ENCODE results near the gene KRT5.

KRT5 gene

DNA sequence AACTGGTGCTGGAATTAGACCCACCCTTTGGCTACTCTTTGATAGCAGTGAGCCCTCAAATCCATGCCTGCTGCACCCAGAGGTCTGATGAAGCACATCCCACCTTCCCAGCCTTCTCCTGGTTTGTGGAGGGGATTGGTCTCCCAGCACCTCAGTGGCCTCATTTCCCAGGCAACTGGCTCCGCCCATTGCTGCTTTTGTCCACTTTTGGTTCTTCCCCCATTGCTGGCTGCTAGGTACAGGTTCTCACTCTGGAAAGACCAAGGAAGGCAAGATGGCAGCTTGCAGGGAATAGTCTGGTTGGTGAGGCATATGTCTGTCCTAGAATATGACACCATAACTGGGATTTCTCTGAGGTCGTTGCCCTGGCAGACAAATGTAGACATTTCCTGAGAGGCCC lies 10.2 kb upstream of the KRT5 start:
- Histone ChIP-seq H3K9me3 (ENCODE audit: severe bottlenecking) (no peaks in the 10 kb centered on the region), H3K27ac (no peak overlapping the region), H3K27me3 (ENCODE audit: insufficient read depth, low read depth, severe bottlenecking) (peaks cover 95% of the 10 kb centered on the region), H3K4me3 (ENCODE audit: low read depth, low read length) (no peak overlapping the region), H3K36me3 (no peaks in the 10 kb centered on the region)
- TF ChIP-seq, protein P1, sequence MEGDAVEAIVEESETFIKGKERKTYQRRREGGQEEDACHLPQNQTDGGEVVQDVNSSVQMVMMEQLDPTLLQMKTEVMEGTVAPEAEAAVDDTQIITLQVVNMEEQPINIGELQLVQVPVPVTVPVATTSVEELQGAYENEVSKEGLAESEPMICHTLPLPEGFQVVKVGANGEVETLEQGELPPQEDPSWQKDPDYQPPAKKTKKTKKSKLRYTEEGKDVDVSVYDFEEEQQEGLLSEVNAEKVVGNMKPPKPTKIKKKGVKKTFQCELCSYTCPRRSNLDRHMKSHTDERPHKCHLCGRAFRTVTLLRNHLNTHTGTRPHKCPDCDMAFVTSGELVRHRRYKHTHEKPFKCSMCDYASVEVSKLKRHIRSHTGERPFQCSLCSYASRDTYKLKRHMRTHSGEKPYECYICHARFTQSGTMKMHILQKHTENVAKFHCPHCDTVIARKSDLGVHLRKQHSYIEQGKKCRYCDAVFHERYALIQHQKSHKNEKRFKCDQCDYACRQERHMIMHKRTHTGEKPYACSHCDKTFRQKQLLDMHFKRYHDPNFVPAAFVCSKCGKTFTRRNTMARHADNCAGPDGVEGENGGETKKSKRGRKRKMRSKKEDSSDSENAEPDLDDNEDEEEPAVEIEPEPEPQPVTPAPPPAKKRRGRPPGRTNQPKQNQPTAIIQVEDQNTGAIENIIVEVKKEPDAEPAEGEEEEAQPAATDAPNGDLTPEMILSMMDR (IDR thresholded peaks at IDR 0.05; ENCODE audit: low read depth, low read length): no peak
- no peak for DNase-seq

DNA sequence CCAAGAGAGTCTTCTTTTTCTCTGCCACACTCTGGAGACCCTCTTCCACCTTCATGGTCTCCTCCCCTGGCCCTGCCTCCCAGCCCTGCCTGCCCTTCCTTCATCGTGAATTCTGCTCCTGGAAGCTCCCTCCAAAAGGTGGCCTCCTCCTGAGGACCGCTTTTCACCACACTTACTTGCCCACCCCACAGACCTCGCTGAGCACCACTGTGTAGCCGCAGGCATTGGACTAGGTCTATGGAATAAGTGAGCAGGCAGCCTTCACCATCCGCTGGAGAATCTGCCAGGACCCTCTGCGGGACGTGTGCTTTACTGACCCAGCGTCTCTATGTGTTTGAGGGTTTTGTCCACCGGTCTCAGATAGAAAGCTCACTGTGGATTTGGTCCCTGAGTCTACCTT lies 9.7 kb upstream of the KRT5 start:
- TF ChIP-seq, protein P1 (IDR thresholded peaks at IDR 0.05; ENCODE audit: low read depth, low read length): no peak
- H3K27ac ChIP-seq: no peak overlapping the region
- H3K36me3 ChIP-seq: no peaks in the 10 kb centered on the region
- DNase-seq: no peak
- no peak overlapping the region for H3K4me3 ChIP-seq (ENCODE audit: low read depth, low read length)
- no peaks in the 10 kb centered on the region for H3K9me3 ChIP-seq (ENCODE audit: severe bottlenecking)
- peaks cover 95% of the 10 kb centered on the region for H3K27me3 ChIP-seq (ENCODE audit: insufficient read depth, low read depth, severe bottlenecking)

DNA sequence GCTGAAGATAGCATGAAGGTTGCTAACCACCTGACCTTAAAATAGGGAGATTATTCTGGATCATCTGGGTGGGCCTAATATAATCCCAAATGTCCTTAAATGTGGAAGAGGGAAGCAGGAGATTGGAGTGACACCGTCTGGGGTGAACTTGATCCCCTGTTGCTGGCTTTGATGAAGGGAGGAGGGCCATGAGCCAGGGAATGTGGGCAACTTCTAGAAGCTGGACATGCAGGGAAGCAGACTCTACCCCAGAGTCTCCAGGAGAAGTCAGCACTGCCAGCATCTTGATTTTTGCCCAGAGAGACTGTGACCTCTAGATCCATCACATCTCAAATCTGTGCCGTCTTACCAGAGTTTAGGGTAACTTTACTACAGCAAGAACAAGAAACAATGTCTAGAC lies 9.2 kb upstream of the KRT5 start:
- no peak for DNase-seq
- TF ChIP-seq, protein P1 (IDR thresholded peaks at IDR 0.05; ENCODE audit: low read depth, low read length): no peak
- Histone ChIP-seq H3K27ac (no peak overlapping the region), H3K9me3 (ENCODE audit: severe bottlenecking) (no peaks in the 10 kb centered on the region), H3K4me3 (ENCODE audit: low read depth, low read length) (no peak overlapping the region), H3K27me3 (ENCODE audit: insufficient read depth, low read depth, severe bottlenecking) (peaks cover 95% of the 10 kb centered on the region), H3K36me3 (no peaks in the 10 kb centered on the region)

DNA sequence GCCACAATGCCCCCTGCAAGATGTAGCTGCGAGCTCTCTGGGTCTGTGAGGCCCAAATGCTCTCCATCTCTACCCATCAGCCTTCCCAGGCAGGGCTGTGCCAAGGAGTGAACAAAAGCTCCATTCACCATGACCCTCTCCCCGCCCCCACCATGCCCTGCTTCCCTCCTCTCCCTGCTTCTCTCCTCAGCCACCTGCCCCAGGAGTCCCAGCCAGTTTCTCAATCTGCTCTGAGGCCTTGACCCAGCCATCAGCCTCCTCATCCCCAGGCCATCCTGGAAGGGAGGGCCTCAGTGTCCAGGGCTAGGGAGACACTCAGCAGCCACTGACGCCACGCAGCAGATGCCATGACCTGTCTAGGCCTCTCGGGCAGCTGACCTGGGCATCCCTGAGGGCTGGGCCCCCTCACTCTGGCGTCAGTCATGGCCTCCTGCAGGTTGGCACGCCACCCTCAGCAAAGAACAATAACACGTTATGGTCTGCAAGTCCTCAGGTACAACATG lies 8.5 kb upstream of the KRT5 start:
- Histone ChIP-seq H3K27me3 (ENCODE audit: insufficient read depth, low read depth, severe bottlenecking) (peaks cover 97% of the 10 kb centered on the region), H3K36me3 (no peaks in the 10 kb centered on the region), H3K4me3 (ENCODE audit: low read depth, low read length) (no peak overlapping the region), H3K27ac (no peak overlapping the region), H3K9me3 (ENCODE audit: severe bottlenecking) (no peaks in the 10 kb centered on the region)
- TF ChIP-seq, protein P1 (IDR thresholded peaks at IDR 0.05; ENCODE audit: low read depth, low read length): no peak
- no peak for DNase-seq

DNA sequence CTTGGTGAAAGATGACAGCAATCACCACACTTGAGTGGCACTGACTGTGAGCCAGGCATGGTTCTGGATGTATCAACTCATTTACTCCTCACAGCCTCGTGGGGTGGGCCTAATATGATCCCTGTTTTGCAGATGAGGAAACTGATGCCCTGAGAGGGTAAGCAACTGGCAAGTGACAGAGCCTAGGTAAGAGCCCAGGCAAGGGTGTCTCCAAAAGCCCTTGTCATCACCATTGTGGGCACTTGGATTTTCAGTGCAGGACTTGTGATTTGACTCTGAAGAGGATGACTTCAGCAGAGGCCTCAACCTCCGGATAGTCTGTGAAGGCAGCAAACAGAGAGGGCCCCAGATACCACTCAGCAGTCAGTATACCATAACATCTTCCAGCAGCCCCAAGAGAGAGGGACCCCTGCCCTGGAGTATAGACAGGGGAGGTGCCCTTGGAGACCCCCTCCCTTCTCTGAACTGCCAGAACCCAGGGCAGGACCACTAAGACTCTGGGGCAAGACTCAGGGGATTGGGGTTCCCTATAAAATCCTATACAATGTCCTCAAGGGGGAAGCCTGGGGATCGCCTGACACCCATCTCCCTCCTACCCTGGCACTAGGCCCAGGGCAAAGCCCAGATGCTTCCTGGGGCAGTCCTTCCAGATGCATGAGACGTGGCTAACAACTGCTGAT lies 7.1 kb upstream of the KRT5 start:
- TF ChIP-seq, protein P1 (IDR thresholded peaks at IDR 0.05; ENCODE audit: low read depth, low read length): no peak
- DNase-seq: no peak
- no peak overlapping the region for H3K4me3 ChIP-seq (ENCODE audit: low read depth, low read length)
- no peak overlapping the region for H3K27ac ChIP-seq
- no peaks in the 10 kb centered on the region for H3K9me3 ChIP-seq (ENCODE audit: severe bottlenecking)
- no peaks in the 10 kb centered on the region for H3K36me3 ChIP-seq
- H3K27me3 ChIP-seq (ENCODE audit: insufficient read depth, low read depth, severe bottlenecking): peaks cover 97% of the 10 kb centered on the region

DNA sequence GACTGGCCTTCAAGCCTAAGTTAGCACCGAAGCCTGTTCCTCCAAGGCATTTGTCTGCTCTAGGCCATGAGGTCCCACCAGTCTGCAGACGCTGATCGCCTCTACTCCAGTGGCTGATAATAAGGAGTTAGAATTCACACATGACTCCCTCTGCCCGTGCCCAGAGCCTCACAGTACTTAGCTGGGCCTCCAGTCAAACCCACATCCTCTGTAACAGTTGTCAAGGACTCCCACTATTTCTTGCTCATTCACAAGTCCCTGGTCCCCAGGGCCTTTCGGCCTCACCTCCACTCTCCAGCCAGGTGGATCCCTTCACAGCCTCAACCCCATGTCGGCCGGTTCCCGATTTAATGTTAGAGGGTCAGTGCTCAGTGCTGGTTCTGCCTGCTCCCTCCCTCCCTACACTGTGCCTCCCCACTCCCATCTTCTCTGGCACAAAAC lies 6.3 kb upstream of the KRT5 start:
- H3K9me3 ChIP-seq (ENCODE audit: severe bottlenecking): no peaks in the 10 kb centered on the region
- TF ChIP-seq, protein P1 (IDR thresholded peaks at IDR 0.05; ENCODE audit: low read depth, low read length): no peak
- no peaks in the 10 kb centered on the region for H3K36me3 ChIP-seq
- H3K27me3 ChIP-seq (ENCODE audit: insufficient read depth, low read depth, severe bottlenecking): peaks cover 98% of the 10 kb centered on the region
- no peak overlapping the region for H3K27ac ChIP-seq
- no peak for DNase-seq
- H3K4me3 ChIP-seq (ENCODE audit: low read depth, low read length): no peak overlapping the region

All from WERI-Rb-1 (cell line).